Right renal pelvis (tissue), 4 donors: ENCODE results near the gene PDS5B. TPM values are rescaled to one million over a fixed set of nuclear protein-coding genes. Genes with fewer than 3 reads are reported as not detected.
A peak's percentile ranks its signal among the peaks of the same experiment; 100 is the strongest.
"Not testable (repeated sequence)": the region's sequence is repeated elsewhere in the genome, so short reads cannot be mapped to it uniquely, and the experiment has no call there.

ENCODE experiments used
- DNase-seq, 4 donors: peaks; one replicate each; pipeline ENCODE4 v3.0.0-alpha.2; 2013; ENCODE audit warnings: low read depth in 4 of 4, low spot score in 3 of 4, missing footprints in 1 of 4
- polyA plus RNA-seq, 4 donors: library from polyadenylated mRNA; unstranded; fragments of 120-200 nt; gene quantifications; one replicate each; pipeline ENCODE4 v1.2.1, GENCODE V29; 2013; ENCODE audit not compliant: insufficient read length in 4 of 4

PDS5B gene
- polyA plus RNA-seq, 4 donors: 57.1 to 72.3 (median 70.4) TPM

- no peak for DNase-seq
Measured at GRCh38 chr13:32754179-32754578, 167.9 kb downstream of the PDS5B start.

GRCh38 chr13:32759152-32759551 lies 172.9 kb downstream of the PDS5B start:
- no peak for DNase-seq

DNA sequence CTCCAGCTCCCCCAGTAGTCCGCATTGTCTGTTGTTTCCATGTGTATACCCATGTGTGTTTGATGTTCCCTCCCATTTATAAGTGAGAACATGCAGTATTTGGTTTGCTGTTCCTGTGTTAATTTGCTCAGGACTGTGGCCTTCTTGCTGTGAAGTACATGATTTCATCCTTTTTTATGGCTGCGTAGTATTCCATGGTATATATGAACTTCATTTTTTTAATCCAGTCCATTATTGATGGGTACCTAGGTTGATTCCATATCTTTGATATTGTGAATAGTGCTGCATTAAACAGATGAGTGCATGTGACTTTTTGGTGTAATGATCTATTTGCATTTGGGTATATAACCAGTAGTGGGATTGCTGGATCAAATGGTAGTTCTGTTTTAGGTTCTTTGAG lies 175.2 kb downstream of the PDS5B start:
- DNase-seq: no peak

- DNase-seq: no peak
Measured at GRCh38 chr13:32779119-32779518, 192.9 kb downstream of the PDS5B start.

DNA sequence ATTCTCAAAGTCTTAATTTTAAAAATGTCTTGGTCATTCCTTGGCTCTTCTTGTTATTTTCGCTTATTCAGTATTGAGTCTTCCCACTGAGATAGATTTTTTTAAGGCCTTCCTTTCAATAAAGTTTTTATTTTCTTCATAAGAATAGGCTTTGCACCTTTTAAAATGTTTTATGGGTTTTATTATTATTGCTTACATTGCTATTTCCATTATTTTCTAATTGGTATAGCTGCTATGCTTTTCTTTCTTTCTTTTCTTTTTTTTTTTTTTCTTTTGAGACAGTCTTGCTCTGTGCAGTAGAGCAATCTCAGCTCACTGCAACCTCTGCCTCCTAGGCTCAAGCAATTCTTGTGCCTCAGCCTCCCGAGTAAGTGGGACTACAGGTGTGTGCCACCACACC lies 195.7 kb downstream of the PDS5B start:
- DNase-seq: no peak

DNA sequence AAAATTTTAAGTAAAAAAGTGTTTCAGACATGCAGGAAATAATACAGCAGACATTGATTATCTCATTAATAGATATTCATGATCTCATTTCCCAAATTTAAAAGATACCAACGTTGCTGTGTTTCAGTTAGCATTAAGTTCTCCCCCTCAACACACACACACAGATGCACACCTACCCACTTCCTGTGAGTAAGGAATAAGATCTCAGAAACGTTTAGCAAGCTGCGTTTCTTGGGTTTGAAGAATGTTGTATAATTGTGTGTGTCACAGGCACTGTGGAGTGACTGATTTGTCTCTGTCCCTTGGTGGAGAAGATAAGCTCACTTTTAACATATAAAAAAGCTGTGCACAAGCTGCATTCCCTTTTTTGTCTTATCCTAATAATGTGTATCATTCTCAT lies 196.8 kb downstream of the PDS5B start:
- no peak for DNase-seq

DNA sequence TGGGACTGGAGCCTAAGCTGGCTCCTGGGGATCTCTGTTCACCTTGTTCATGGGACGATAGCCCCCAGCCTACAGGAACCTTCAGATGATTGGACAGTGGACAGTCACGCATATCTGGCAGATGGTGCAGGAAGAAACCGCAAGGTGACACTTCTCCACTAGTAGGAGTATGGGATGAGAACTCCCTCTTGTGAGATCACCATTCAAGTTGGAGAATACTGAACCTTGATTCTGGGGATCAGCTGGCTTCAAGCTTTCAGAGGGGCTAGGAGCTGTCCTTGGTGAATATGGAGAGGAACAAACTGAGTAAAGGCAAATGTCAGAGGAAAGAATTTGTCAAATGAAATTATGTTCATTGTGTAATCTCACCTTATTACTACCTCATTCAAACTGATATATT lies 204.5 kb downstream of the PDS5B start:
- no peak for DNase-seq

GRCh38 chr13:32791545-32792172 lies 205.4 kb downstream of the PDS5B start:
- DNase-seq: no peak

DNA sequence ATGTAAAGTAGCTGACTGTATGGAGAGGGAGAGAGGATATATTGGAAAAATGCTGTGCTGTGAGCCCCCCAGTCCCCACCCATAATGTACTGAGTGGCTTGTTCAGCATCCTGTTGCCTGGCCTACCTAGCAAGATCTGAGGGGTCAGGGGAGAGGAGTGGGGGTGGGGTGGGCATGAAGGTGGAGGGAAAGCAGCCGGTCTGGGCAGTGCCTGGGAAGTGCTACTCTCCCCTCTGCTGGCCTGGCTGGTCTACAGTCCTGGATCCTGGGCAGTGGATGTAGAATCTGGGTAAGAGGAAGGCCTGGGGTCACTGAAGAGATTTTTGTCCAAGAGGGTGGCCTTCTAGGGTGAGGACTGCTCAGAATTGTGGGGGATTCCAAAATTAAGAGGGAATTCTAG lies 210.5 kb downstream of the PDS5B start:
- no peak for DNase-seq

- DNase-seq: no peak
Measured at GRCh38 chr13:32802159-32802558, 215.9 kb downstream of the PDS5B start.

DNA sequence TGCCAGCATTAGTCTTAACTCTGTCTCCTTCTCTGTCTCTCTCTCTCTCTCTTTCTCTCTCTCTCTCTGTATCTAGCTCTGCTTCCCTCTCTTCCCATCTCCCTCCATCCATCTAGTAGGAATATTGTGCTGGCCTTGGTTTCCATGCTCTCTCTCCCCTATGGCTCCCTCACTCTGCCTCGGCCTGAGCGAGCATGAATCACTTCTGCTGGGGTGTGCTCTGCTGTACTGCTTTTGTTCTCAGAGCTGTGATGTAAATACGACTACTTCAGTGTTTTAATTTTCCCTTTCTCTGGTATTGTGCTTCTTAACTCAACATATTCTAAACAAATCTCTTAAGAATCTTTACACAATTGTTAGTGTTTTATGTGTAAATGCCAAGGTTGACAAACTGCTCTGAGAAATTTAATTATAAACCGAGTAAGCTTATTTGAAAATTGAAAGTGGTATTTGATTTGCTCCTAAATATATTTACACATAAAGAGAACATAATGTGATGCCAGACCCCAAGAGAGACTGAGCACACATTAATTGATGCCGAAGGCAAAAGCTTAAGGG lies 218.5 kb downstream of the PDS5B start:
- DNase-seq: no peak

DNA sequence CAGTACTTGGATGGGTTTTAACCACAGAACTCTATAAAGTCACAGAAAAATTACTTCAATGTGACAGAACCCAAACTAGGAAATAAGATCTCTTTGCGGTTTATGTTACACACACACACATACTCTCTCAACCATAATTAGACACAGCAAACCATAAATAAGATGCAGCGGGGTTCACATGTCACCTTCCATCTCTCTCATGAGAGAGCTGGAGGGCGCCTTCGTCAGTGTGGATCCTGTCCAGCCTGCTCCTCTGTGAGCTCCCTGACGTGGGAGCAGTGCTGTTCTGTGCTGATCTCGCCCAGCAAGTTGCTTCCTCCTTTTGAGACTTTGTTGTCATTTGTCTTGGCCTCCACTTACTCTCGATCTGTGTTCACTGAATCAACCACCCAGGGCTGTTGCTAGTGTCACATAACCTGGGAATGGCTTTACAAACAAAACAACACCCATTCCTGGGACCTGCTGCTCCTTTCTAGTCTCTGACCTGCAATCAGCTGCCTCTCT lies 225.1 kb downstream of the PDS5B start:
- peak in 1 of 4 donors; percentile 13 for DNase-seq

DNA sequence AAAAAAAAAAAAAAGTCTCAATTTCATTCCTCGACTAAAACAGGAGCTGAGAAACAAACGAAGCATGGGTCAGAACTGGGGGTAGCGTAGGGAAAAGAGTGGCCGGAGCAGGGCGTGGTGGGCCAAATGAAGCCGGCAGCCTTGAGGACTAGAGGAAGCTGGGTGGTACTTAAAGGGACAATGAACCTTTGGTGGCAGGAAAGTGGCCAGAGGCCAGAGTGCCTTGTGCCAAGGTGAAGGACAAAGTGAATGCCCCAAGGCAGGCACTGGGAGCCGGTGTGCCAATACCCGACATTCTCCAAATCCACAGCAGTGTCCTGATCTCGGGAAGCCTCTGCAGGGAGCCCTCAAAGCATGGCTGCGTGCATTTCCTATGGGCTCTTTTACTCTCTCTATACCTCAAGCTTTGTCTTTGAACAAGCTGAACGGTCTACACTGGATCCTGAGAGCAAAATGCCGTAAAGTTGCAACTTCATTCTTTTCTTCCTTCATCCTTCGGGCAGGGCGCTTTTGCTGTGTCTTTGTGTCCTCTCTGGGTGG lies 235.0 kb downstream of the PDS5B start:
- no peak for DNase-seq

DNA sequence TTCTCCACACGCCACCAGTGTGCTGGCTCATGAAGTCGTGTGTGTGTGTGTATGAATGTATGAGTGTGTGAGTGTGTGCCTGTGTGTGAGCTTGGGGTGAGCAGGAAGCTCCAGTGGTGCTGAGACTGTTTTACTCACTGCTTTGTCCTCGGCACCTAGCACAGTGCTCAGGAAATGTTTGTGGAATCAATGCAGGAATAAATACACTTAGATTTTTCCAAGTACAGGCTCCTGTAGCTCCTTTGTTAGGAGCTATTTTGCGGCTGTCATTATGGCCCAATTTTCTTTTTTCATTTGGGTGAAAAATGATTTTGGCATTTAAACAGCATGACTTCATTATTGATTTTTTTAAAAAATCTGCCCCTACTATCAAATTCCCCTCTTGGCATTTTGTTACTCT lies 236.5 kb downstream of the PDS5B start:
- no peak for DNase-seq

DNA sequence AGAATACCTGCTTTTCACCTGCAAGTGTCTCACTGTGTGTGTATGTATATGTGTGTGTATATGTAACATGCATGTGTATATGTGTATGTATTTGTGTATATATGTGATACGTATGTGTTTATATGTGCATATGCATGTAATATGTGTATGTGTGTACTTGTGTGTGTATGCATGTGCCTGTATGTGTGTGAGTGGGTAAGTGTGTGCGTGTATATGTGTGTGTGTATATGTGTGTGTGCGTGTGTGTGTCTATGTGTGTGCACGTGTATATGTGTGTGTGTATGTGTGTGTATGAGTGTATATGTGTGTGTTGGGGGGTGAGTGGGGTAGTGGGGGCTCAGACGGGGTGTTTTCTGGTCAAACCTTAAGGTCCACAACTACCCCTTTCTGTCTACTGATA lies 237.3 kb downstream of the PDS5B start:
- no peak for DNase-seq

DNA sequence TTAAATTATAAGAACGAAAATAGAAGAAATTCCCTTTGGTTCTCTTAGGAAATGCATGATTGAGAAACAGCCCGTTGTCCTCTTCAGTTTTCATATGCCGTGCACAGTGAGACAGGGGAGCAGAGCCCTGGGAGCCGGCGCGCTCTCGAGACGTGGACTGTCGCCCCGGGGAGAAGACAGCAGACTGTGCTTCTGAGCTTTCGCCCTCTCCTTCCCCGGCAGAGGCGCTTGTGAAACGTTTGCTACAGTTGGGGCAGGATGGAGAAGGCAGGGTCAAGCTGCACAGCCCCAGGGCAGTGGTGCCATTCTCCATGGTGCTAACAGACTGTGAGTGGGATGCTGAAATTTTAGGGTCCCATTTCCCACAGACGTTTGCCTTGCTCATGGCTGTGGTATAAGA lies 237.8 kb downstream of the PDS5B start:
- no peak for DNase-seq

DNA sequence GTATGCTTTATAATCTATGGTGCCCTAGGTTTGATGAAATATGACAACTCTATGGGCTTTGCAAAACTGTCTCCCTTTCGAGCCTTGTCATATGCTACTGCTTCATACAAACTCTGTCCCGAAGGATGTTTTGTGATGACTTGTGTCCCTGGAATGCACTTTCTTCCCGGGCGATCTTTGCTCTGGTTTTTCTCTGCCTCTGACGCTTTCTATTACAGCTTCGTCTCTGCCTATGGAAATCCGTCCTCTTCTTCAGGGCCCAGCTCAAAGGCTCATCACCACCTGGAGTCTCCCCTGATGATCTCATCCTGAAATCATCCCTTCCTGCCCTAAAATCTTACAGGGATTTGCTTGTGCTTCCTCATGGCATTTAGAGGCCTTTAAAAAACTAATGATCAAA lies 238.4 kb downstream of the PDS5B start:
- DNase-seq: no peak

GRCh38 chr13:32825481-32825880 lies 239.2 kb downstream of the PDS5B start:
- DNase-seq: no peak

- DNase-seq: not testable (repeated sequence)
Measured at GRCh38 chr13:32826372-32826771, 240.1 kb downstream of the PDS5B start.
